ENCODE results near the gene FGF6.
"Not testable (repeated sequence)": the region's sequence is repeated elsewhere in the genome, so short reads cannot be mapped to it uniquely, and the experiment has no call there.

FGF6 gene

GRCh38 chr12:4418913-4419312 lies 26.7 kb downstream of the FGF6 start:
- DNase-seq (ENCODE audit: low read depth in 3 of 3) = no peak

GRCh38 chr12:4417936-4418335 lies 27.7 kb downstream of the FGF6 start:
- no peak for DNase-seq (ENCODE audit: low read depth in 3 of 3)

GRCh38 chr12:4417455-4417854 lies 28.2 kb downstream of the FGF6 start:
- no peak for DNase-seq (ENCODE audit: low read depth in 3 of 3)

DNA sequence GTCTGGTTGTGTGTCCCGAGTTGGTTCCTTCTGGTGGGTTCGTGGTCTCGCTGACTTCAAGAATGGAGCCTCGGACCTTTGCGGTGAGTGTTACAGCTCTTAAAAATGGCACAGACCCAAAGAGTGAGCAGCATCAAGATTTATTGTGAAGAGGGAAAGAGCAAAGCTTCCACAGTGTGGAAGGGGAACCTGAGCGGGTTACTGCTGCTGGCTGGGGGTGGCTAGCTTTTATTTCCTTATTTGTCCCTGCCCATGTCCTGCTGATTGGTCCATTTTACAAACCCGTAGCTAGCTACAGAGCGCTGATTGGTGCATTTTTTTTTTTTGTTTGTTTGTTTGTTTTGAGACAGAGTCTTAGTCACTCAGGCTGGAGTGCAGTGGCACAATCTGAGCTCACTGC lies 29.3 kb downstream of the FGF6 start:
- DNase-seq (ENCODE audit: low read depth in 3 of 3) = no peak

DNA sequence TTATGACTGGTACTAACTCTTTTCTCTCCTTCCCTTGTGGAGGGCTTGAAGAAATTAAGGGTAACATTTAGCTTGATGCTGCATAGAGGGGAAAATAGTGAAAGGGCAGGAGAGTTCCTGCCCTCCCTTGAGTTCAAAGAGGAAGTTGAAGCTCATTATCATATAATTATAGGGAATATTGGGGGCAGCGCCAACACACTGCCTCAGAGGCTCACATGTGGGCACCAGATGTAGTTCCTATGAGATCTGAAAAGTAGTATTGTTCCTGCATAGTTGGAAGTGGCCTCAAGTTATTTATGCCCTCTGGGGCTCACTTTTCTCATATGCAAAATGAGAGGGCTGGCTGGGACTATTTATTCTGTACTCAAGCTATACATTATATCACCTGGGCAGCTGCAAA lies 33.1 kb downstream of the FGF6 start:
- DNase-seq (ENCODE audit: low read depth in 3 of 3) = no peak

DNA sequence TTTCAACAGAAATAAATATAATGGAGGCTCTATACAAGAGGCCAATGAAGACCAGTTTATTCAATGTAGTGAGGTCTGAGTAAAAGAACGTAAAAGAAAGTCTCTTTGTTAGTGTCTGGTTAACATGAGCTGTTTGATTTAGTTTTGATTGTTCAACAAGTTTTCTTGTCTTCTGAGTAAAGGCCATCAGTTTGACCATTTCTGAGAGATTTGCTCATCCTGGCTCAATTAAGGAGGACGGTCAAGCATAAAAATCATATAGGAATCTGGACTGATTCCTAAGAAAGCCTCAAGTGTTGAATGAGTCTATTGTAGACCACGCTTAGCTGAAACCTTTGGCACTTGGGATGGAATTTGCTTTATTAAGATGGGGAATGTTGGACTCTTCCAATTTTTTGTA lies 33.6 kb downstream of the FGF6 start:
- DNase-seq (ENCODE audit: low read depth in 3 of 3) = no peak

GRCh38 chr12:4407136-4407535 lies 38.5 kb downstream of the FGF6 start:
- no peak for DNase-seq (ENCODE audit: low read depth in 3 of 3)

DNA sequence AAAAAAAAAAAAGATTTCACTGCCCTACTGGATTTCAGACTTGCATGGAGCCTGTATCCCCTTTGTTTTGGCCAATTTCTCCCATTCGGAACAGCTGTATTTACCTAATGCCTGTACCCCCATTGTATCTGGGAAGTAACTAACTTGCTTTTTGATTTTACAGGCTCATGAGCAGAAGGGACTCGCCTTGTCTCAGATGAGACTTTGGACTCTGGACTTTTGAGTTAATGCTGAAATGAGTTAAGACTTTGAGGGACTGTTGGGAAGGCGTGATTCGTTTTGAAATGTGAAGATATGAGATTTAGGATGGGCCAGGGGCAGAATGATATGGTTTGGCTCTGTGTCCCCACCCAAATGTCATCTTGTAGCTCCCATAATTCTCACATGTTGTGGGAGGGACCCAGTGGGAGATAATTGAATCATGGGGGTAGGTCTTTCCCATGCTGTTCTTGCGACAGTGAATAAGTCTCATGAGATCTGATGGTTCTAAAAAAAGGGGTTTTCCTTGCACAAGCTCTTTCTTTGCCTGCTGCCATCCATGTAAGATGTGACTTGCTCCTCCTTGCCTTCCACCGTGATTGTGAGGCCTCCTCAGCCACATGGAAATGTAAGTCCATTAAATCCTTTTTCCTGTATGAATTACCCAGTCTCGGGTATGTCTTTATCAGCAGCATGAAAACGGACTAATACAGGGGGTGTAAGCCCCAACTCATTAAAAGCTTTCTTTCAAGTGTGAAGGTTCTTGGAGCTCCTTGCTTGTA lies 40.6 kb downstream of the FGF6 start:
- DNase-seq (ENCODE audit: low read depth in 3 of 3) = not testable (repeated sequence)

DNA sequence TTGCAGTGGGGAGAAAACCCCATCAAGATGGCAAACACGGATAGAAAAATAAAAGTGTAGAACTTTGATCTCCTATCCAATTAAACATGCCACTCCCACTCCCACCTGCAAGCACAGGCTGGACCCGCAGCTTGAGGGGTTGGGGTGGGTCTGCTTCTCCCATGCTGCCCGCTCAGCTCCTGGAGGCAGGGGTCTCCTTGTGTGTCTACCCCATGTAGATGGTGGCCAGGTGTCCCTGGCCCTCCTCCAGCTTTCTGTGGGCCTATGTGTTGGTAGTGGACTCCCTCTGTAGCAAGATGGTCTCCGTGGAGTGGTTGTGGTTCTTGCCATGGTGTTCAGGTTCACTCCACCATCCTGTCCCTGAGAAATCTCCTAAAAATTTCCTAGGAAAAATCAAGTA lies 42.6 kb downstream of the FGF6 start:
- DNase-seq (ENCODE audit: low read depth in 3 of 3) = no peak

DNA sequence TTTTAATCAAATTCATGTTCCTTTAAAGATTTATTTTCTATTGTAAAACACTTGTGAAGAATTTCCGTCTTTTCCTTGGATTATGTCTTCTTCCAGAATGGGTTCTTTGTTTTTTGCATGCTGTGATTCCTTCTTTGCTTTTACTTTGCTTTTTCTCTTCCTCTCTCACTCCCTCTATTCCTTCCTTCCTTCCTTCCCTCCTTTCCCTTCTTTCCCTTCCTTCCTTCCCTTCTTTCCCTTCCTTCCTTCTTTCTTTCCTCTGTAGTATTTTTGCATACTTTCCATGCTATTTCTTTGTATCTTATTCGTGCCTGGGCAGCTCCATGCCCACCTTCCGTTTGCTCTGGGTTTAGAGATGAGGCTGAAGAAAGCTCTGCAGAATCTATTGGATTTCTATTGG lies 44.5 kb downstream of the FGF6 start:
- no peak for DNase-seq (ENCODE audit: low read depth in 3 of 3)

DNA sequence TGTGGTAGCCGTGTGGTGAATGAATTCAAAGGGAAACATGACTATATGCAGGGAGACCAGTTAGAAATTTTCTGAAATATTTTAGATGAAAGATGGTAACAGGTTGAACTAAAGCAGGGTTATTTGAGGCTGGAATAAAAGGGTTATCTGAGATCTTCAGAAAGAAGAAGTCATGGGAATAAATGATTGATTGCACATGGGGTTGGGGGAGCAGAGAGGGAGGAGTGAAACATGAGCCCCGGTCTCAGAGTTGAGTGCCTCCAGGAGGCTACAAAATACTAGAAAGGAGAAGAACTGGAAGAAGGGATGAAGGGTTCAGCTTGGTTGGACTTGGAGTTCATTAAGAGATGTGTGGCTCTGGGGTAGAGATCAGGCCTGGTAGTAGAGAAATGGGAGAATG lies 49.8 kb downstream of the FGF6 start:
- DNase-seq (ENCODE audit: low read depth in 3 of 3) = no peak

- no peak for DNase-seq (ENCODE audit: low read depth in 3 of 3)
Observed at GRCh38 chr12:4393211-4393610, 52.4 kb downstream of the FGF6 start.

DNA sequence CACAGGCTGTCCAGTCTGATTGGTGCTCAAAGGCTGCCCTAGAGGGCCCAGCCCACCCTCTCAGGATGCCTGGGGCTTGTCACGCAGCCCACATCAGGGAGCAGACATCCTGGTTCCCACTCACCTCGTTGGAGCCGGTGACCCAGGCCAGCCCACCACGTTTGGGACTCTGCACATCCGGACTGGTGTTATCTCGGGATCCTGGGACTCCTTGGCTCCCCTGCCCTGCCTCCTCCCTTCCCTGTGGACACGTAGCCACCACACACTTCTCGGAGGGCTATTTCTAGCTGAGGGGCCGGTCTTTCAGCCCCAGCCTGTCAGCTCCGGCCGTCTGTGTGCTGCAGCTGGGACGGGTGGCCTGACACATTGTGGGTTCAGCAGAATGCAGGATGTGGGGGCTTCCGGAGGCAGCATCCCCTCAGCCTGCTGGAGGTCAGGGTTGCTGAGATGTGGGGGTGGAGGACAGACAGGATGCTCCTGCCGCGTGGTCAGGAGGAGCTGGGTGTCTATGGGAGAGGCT lies 53.3 kb downstream of the FGF6 start:
- no peak for DNase-seq (ENCODE audit: low read depth in 3 of 3)

- no peak for DNase-seq (ENCODE audit: low read depth in 3 of 3)
Observed at GRCh38 chr12:4388662-4389061, 57.0 kb downstream of the FGF6 start.

- no peak for DNase-seq (ENCODE audit: low read depth in 3 of 3)
Observed at GRCh38 chr12:4388032-4388431, 57.6 kb downstream of the FGF6 start.

DNA sequence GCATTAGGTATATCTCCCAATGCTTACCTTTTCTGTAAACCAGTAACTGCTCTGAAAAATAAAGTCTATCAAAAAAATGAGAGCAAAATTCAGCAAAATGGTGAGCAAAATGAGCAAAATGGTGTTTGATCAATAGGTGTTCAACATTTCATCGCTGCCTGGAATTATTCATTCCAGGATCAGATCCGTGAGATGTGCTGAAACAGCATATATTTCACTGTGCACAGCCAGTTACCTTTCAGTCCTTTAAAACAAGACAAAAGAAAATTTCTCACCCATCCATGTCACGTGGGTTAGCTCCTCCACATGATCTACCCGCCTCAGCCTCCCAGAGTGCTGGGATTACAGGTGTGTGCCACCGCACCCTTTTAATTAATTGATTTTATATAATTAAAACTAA lies 58.0 kb downstream of the FGF6 start:
- no peak for DNase-seq (ENCODE audit: low read depth in 3 of 3)

GRCh38 chr12:4386801-4387200 lies 58.8 kb downstream of the FGF6 start:
- DNase-seq (ENCODE audit: low read depth in 3 of 3) = no peak

Measured in stimulated activated CD4-positive, alpha-beta T cell treated with anti-CD3 and anti-CD28 coated beads, TNF-alpha, amount 100 ng/mL, for 48 hours (primary cell).